ENCODE measurements around the gene TMEM52. TPM values are rescaled to one million over a fixed set of nuclear protein-coding genes. Genes with fewer than 3 reads are reported as not detected.

Gene TMEM52
- total and polyA plus RNA-seq, 9 of the 15 experiments (the other 6 are each of a cell fraction or from before 2014, with no cell fraction given) = 0.37 to 22.5 (median 6.8) TPM

GRCh38 chr1:1890506-1891348 lies 28.4 kb downstream of the TMEM52 start, which contains the start of gene GNB1 (continued):
- TF ChIP-seq ZNF717 (CRISPR knock-in tag; IDR thresholded peaks at IDR 0.05) (no peak), USF2 (CRISPR knock-in tag; IDR thresholded peaks at IDR 0.05) (no peak), HCFC1 (IDR thresholded peaks at IDR 0.05; ENCODE audit: low read depth, low read length) (peak; percentile 68), NUFIP1 (IDR thresholded peaks at IDR 0.05; ENCODE audit: partially characterized antibody) (no peak), ZNF589 (CRISPR knock-in tag; IDR thresholded peaks at IDR 0.05; ENCODE audit: low read depth) (peak; percentile 92), ZFP91 (CRISPR knock-in tag; IDR thresholded peaks at IDR 0.05) (peak; percentile 97), POLR3A (IDR thresholded peaks at IDR 0.05; ENCODE audit: borderline replicate concordance, extremely low read depth, insufficient read depth, insufficient read length) (no peak), BRF1 (IDR thresholded peaks at IDR 0.05; ENCODE audit: borderline replicate concordance, extremely low read depth, insufficient read length) (no peak), NR2F6 (CRISPR knock-in tag; IDR thresholded peaks at IDR 0.05) (no peak), ZNF134 (CRISPR knock-in tag; conservative IDR thresholded peaks at IDR 0.05) (no peak), RNF2 (IDR thresholded peaks at IDR 0.05) (no peak), ELF1 (tag; IDR thresholded peaks at IDR 0.05) (0 out of 2 replicates have a peak, but pooled peaks have one; percentile 0), USF1 (CRISPR knock-in tag; IDR thresholded peaks at IDR 0.05) (no peak), TGIF2 (CRISPR knock-in tag; IDR thresholded peaks at IDR 0.05) (0 out of 2 replicates have a peak, but pooled peaks have one; percentile 4), ZNF274 (IDR thresholded peaks at IDR 0.05; ENCODE audit: borderline replicate concordance, low read depth, low read length) (no peak), MAZ (CRISPR knock-in tag; conservative IDR thresholded peaks at IDR 0.05 in 1 of 2, IDR thresholded peaks at IDR 0.05 in 1 of 2) (peak in 1 of 2 experiments; percentile 77; a peak in 2 of 4 replicates), CTCFL (IDR thresholded peaks at IDR 0.05; ENCODE audit: borderline replicate concordance, insufficient read depth, low read depth, low read length, poor library complexity, severe bottlenecking) (no peak), DDX20 (tag; IDR thresholded peaks at IDR 0.05; ENCODE audit: low read depth) (no peak), RBM17 (IDR thresholded peaks at IDR 0.05; ENCODE audit: borderline replicate concordance, low read depth, low read length) (no peak), ERF (CRISPR knock-in tag; IDR thresholded peaks at IDR 0.05) (peak; percentile 71), STAG1 (CRISPR knock-in tag; IDR thresholded peaks at IDR 0.05; ENCODE audit: borderline replicate concordance) (no peak), ZBTB7A (IDR thresholded peaks at IDR 0.05; ENCODE audit: borderline replicate concordance, control insufficient read depth, low read depth, low read length) (peak; percentile 91), HEY1 (CRISPR knock-in tag; IDR thresholded peaks at IDR 0.05; ENCODE audit: borderline replicate concordance) (no peak)

All from K562 (cell line).